ENCODE results near the gene SLC45A1. TPM values are rescaled to one million over a fixed set of nuclear protein-coding genes. Genes with fewer than 3 reads are reported as not detected.

SLC45A1 gene
- 0.30 and 2.1 TPM in 2 replicates for total RNA-seq (ENCODE audit: low replicate concordance)

DNA sequence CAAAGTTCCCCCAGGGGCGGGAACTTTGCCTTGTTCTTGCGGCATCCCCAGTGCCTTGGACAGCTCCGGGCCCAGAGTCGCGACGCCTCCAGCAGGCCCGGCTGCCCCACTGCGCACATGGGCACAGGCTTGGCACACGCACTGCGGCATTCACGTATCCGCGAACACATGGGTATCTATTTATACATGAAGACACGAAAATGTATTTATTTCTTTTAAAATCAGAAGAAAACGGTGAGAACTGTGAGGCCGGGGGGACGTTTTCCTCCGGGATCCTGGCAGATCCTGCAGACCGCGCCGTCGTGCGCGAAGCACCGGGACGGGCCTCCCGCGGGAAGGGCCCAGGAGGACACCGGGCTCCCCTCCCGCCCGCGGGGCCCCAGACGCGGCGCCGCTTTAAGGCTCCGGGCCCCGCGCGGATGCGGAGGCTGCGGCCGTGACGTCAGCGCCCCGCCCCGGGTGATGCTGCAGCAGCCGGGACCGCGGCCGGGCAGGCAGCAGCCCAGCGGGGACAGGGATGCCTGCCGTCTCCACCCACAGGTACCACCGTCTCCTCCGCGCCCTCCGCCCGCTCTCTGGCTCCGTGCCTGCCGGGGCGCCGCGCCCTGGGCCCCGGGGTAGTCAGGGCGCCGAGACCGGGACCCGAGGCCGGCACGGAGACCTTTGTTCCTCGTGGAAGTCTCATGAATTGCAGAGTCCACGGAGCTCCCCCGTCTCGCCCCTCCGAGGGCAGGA lies at the start of gene SLC45A1:
SLC45A1 (plus strand) TSS at position 468 of the 735 bp plus-strand sequence. CDS start 6,216 bp downstream, outside the sequence.

